DMS153 (cell line): ENCODE measurements around the gene MRPL30.
"Not testable (repeated sequence)": the region's sequence is repeated elsewhere in the genome, so short reads cannot be mapped to it uniquely, and the experiment has no call there.

ENCODE experiments used
- DNase-seq: peaks from one replicate; lab custom pipeline; 2025; lab: John Stamatoyannopoulos, UW

MRPL30 gene

GRCh38 chr2:99180755-99181623 lies at the start of gene MRPL30, which contains the start of gene MITD1:
Gene MRPL30, plus strand, starts transcription at chr2:99181184. Its CDS starts 5,020 bp downstream, at chr2:99186204.
Gene MITD1, minus strand, starts transcription at chr2:99181058. Its CDS starts 77 bp downstream, at chr2:99180981.
- peak; percentile 90 for DNase-seq

GRCh38 chr2:99135044-99135556 lies 45.9 kb upstream of the MRPL30 start:
- not testable (repeated sequence) for DNase-seq

GRCh38 chr2:99139003-99139402 lies 42.0 kb upstream of the MRPL30 start:
- no peak for DNase-seq

- DNase-seq: no peak
Observed at GRCh38 chr2:99140056-99140859, 40.7 kb upstream of the MRPL30 start.

DNA sequence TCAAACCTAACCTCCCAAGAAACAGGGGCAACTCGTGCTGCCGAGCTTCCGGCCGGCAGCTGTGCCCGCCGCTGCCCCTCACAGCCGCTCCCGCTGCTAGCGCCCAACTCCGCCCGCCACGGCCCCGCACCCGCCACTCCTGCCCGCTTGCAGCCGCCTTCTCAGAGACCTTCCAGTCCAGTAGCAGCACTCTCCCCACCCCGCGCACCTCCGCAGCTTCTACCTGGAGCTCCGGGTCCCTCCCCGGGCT lies 40.2 kb upstream of the MRPL30 start:
- DNase-seq: peak; percentile 60

- DNase-seq: peak; percentile 93
Observed at GRCh38 chr2:99141110-99142108, 39.6 kb upstream of the MRPL30 start, which contains the start of gene C2orf15. Gene C2orf15, plus strand, starts transcription at chr2:99141707. Its CDS starts 8,852 bp downstream, at chr2:99150559.

DNA sequence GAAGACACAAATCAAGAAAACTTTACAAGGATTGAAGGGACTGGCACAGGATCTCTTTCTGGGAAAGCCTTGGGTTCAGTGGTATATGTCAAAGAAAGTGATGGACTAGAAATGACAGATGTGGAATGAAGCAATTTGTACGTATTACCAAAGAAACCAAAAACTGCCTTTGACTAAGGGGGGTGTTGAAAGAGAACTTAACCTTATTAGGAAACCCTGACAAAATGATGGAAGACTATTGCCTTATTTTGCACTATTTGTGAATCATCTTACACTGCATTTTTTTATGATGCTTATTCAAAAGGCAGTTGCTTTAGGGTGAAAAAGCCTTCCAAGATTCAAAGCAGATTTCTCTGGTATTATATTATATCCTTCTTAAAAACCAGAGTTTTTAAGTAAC lies 30.3 kb upstream of the MRPL30 start:
- DNase-seq: no peak

GRCh38 chr2:99152199-99152895 lies 28.6 kb upstream of the MRPL30 start:
- DNase-seq: no peak

- no peak for DNase-seq
Observed at GRCh38 chr2:99153921-99154604, 26.9 kb upstream of the MRPL30 start.

GRCh38 chr2:99154643-99155536 lies 26.1 kb upstream of the MRPL30 start, which contains the start of the genes LIPT1 and TSGA10:
Gene LIPT1, plus strand, starts transcription at chr2:99154967. Its CDS starts 6,991 bp downstream, at chr2:99161958.
Gene TSGA10, minus strand, starts transcription at chr2:99154942. Its CDS starts 45,503 bp downstream, at chr2:99109439.
- DNase-seq: peak; percentile 87

GRCh38 chr2:99156891-99157290 lies 24.1 kb upstream of the MRPL30 start:
- no peak for DNase-seq

DNA sequence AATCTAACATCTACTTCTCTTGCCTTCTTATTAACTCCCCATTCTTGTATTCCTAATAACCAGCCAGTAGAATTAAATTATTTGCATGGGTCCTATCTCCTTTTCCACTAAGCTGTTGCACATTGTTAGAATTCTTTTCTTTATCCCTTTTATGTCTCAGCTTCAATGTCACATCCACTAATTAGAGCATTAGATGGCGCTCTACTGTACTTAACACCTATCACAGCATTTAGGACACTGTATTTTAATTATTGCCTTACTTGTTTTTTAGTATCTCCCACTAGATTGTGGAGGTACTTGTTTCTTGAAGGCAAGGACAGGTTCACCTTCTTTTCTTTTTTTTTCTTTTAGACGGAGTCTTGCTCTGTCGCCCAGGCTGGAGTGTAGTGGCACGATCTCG lies 22.4 kb upstream of the MRPL30 start:
- DNase-seq: no peak

- DNase-seq: no peak
Observed at GRCh38 chr2:99159594-99159993, 21.4 kb upstream of the MRPL30 start.

GRCh38 chr2:99166218-99166617 lies 14.8 kb upstream of the MRPL30 start:
- DNase-seq: no peak

- DNase-seq: no peak
Observed at GRCh38 chr2:99169534-99169933, 11.4 kb upstream of the MRPL30 start.

DNA sequence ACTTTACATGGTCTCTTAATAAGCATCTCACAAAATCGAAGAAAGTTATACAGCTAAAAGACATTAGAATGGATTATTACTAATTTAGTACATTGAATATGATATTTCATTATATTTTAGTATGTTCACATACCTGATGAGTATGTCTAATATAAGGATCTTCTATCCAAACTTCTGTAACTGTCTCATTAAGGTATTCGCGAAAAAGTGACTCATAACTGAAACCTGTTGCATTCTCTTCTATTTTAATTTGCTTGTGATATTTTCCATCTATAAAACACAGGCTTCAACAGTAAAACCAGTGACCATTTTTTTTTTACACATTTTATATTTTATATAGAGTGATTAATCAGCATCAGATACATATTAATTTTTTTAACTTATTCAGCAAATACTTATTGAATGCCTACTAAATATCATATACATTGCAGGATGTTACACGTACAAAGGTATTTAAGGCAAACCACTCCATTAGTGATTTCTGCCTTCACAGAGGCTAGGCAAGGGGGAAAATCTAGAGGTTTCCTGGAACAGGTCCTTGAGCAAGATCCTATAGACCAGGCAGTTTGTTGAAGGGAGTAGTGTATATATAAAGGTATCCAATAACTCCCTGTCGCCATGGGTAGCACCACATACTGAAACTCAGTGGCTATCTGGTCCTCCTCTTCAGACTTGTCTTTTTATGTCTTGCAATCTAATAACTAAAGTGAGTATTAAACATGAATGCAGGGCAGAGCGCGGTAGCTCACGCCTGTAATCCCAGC lies 9.4 kb upstream of the MRPL30 start:
- no peak for DNase-seq

DNA sequence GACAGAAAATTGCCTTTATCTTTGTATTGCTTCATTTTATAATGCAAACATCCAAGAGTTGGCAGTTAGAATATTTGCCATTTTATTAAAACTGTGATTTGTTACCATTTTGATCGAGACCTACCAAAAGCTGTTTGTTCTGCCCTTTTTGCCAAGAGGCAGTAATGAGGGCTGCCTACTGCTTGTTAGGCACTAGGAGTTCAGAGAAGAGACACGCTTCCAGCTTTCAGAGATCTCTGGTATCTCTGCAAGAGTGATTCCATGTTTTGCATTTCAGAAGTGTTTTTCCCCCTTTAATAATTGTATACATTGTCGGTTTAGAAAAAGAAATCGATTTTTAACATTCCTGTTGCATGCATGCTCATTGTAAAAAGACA lies 628 bp downstream of the MRPL30 start:
- DNase-seq: no peak

DNA sequence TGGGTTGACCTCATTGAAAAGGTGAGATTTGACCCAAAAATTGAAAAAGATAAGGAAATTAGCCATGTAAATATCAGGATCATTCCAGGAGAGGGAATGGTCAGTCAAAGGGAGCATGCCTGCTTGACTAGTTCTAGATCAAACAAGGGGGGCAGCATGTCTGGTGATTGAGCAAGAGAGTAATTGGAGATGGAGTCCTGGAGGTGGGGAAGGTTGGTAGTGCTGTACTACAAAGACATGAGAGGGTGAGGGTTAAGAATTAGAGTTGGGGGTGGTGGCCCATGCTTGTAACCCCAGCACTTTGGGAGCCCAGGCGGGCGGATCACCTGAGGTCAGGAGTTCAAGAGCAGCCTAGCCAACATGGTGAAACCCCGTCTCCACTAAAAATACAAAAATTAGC lies 2.0 kb downstream of the MRPL30 start:
- DNase-seq: no peak
